ENCODE data around the gene ALDH3B1.

The ALDH3B1 gene

GRCh38 chr11:68007498-68008380 lies 2.4 kb upstream of the ALDH3B1 start:
- no peak overlapping the region for H3K27ac ChIP-seq
- TF ChIP-seq CTCF (IDR thresholded peaks at IDR 0.05) = no peak
- TF ChIP-seq ZFX (IDR thresholded peaks at IDR 0.05; ENCODE audit: borderline replicate concordance) = no peak

- TF ChIP-seq ZFX (IDR thresholded peaks at IDR 0.05; ENCODE audit: borderline replicate concordance) (no peak), CTCF (IDR thresholded peaks at IDR 0.05) (no peak)
- peak overlapping the region; percentile 48; the same call in 1 of the 2 replicates for H3K27ac ChIP-seq
These were observed 1.5 kb upstream of the ALDH3B1 start for GRCh38 chr11:68008381-68009337.

GRCh38 chr11:68009391-68010089 lies 587 bp upstream of the ALDH3B1 start:
- TF ChIP-seq CTCF (IDR thresholded peaks at IDR 0.05) (peak; percentile 53), ZFX (IDR thresholded peaks at IDR 0.05; ENCODE audit: borderline replicate concordance) (no peak)
- peak overlapping the region; percentile 48 for H3K27ac ChIP-seq

- TF ChIP-seq ZFX (IDR thresholded peaks at IDR 0.05; ENCODE audit: borderline replicate concordance) = no peak
- TF ChIP-seq CTCF (IDR thresholded peaks at IDR 0.05) = no peak
- H3K27ac ChIP-seq = no peak overlapping the region
These were observed 1.2 kb downstream of the ALDH3B1 start for GRCh38 chr11:68011051-68011943.

GRCh38 chr11:68012044-68012842 lies 2.1 kb downstream of the ALDH3B1 start:
- no peak for TF ChIP-seq ZFX (IDR thresholded peaks at IDR 0.05; ENCODE audit: borderline replicate concordance)
- no peak for TF ChIP-seq CTCF (IDR thresholded peaks at IDR 0.05)
- H3K27ac ChIP-seq = no peak overlapping the region
